ENCODE measurements around the gene CBFA2T3. TPM values are rescaled to one million over a fixed set of nuclear protein-coding genes. Genes with fewer than 3 reads are reported as not detected.
A peak's percentile ranks its signal among the peaks of the same experiment; 100 is the strongest.

CBFA2T3 gene
- total RNA-seq = 10 to 100 TPM in 1 of 5 experiments, 1 to 10 TPM in 1, under 1 TPM in 2, not detected in 1; 0.14 to 25.2 (median 3.2) TPM
- under 1 TPM; 0.17 to 0.26 TPM for polyA plus RNA-seq
- total RNA-seq = not detected

GRCh38 chr16:88977018-88977811 lies at the start of gene CBFA2T3:
CBFA2T3 (minus strand) TSS chr16:88977207; CDS start chr16:88976807, 400 bp downstream.
- H3K36me3 Mint-ChIP-seq = no peaks in the 10 kb centered on the region
- peaks cover 0 to 6% of the 10 kb centered on the region in 2 donors for H3K27me3 ChIP-seq (ENCODE audit: control insufficient read depth in 2 of 2, insufficient read depth in 2 of 2, low read length in 2 of 2)
- no peaks in the 10 kb centered on the region for H3K9me3 ChIP-seq (ENCODE audit: control insufficient read depth in 2 of 3, low read length in 3 of 3)
- no peak within 1 kb of the TSS for H3K27ac Mint-ChIP-seq
- ATAC-seq (peak; percentile 65), DNase-seq (no peak)
- intact Hi-C loops (cut with micrococcal nuclease) = no loop called here
- peak within 1 kb of the TSS in 1 of 10 donors; percentile 30 for H3K4me3 Mint-ChIP-seq
- H3K4me3 ChIP-seq (ENCODE audit: low read length) = no peak within 1 kb of the TSS
- H3K4me1 Mint-ChIP-seq = peaks cover 0 to 17% (median 0%) of the 10 kb centered on the region in 7 donors
- CTCF ChIA-PET = interaction anchor here (0.6 kb wide), 1 partner anchor 42 kb away, joined by 3 read pairs; no protein-coding TSS in a partner anchor
- peaks cover 10 to 34% (median 21%) of the 10 kb centered on the region in 5 donors for H3K27me3 Mint-ChIP-seq
- no peak within 1 kb of the TSS for H3K27ac ChIP-seq (ENCODE audit: low read depth, low read length)
- POLR2A ChIA-PET = no interaction called here
- H3K9me3 Mint-ChIP-seq = peaks cover 0 to 3% (median 0%) of the 10 kb centered on the region in 11 donors
- no peaks in the 10 kb centered on the region for H3K36me3 ChIP-seq (ENCODE audit: control insufficient read depth in 2 of 3, insufficient read depth in 3 of 3, low read length in 3 of 3)
- peaks cover 0 to 4% of the 10 kb centered on the region in 2 donors for H3K4me1 ChIP-seq (ENCODE audit: control insufficient read depth in 2 of 2, insufficient read depth in 2 of 2, low read length in 2 of 2)

- ATAC-seq = peak; percentile 84
- ChIA-PET POLR2A (no interaction called here), CTCF (interaction anchor here (0.5 kb wide), 1 partner anchor 670 kb away, joined by 3 read pairs; no protein-coding TSS in a partner anchor)
- Histone ChIP-seq H3K27ac (ENCODE audit: low read depth, low read length) (no peak overlapping the region), H3K36me3 (ENCODE audit: control insufficient read depth in 2 of 3, insufficient read depth in 3 of 3, low read length in 3 of 3) (no peaks in the 10 kb centered on the region), H3K4me3 (ENCODE audit: low read length) (no peak overlapping the region), H3K27me3 (ENCODE audit: control insufficient read depth in 2 of 2, insufficient read depth in 2 of 2, low read length in 2 of 2) (no peaks in the 10 kb centered on the region), H3K9me3 (ENCODE audit: control insufficient read depth in 2 of 3, low read length in 3 of 3) (peaks cover 0 to 4% (median 0%) of the 10 kb centered on the region in 3 experiments), H3K4me1 (ENCODE audit: control insufficient read depth in 2 of 2, insufficient read depth in 2 of 2, low read length in 2 of 2) (peaks cover 0 to 6% of the 10 kb centered on the region in 2 donors)
- peaks cover under 1 to 29% (median 8%) of the 10 kb centered on the region in 7 donors for H3K4me1 Mint-ChIP-seq
- intact Hi-C loops (cut with micrococcal nuclease) = no loop called here
- peaks cover 0 to 5% (median 0%) of the 10 kb centered on the region in 5 donors for H3K27me3 Mint-ChIP-seq
- DNase-seq = peak in 1 of 9 donors; percentile 33
- peaks cover 6 to 29% (median 13%) of the 10 kb centered on the region in 11 donors for H3K9me3 Mint-ChIP-seq
- H3K27ac Mint-ChIP-seq = peak overlapping the region in 4 of 9 donors; percentile 9 to 75 (median 29)
- peak overlapping the region in 1 of 10 donors; percentile 26 for H3K4me3 Mint-ChIP-seq
- peaks cover 0 to 24% (median 6%) of the 10 kb centered on the region in 5 donors for H3K36me3 Mint-ChIP-seq
Measured at GRCh38 chr16:89026121-89026612, 49.2 kb upstream of the CBFA2T3 start.

GRCh38 chr16:89025636-89026035 lies 48.6 kb upstream of the CBFA2T3 start:
- peaks cover 0 to 5% (median 0%) of the 10 kb centered on the region in 5 donors for H3K27me3 Mint-ChIP-seq
- H3K36me3 ChIP-seq (ENCODE audit: control insufficient read depth in 2 of 3, insufficient read depth in 3 of 3, low read length in 3 of 3) = no peaks in the 10 kb centered on the region
- peak overlapping the region in 2 of 9 donors; percentile 30 to 75 for H3K27ac Mint-ChIP-seq
- ATAC-seq (no peak), DNase-seq (no peak)
- no peak overlapping the region for H3K4me3 Mint-ChIP-seq
- no peaks in the 10 kb centered on the region for H3K27me3 ChIP-seq (ENCODE audit: control insufficient read depth in 2 of 2, insufficient read depth in 2 of 2, low read length in 2 of 2)
- H3K27ac ChIP-seq (ENCODE audit: low read depth, low read length) = no peak overlapping the region
- H3K4me1 ChIP-seq (ENCODE audit: control insufficient read depth in 2 of 2, insufficient read depth in 2 of 2, low read length in 2 of 2) = peaks cover 0 to 6% of the 10 kb centered on the region in 2 donors
- intact Hi-C loops (cut with micrococcal nuclease) = no loop called here
- peaks cover 6 to 27% (median 13%) of the 10 kb centered on the region in 11 donors for H3K9me3 Mint-ChIP-seq
- peaks cover 0 to 4% (median 0%) of the 10 kb centered on the region in 3 experiments for H3K9me3 ChIP-seq (ENCODE audit: control insufficient read depth in 2 of 3, low read length in 3 of 3)
- ChIA-PET POLR2A (interaction anchor here (0.5 kb wide), 1 partner anchor 612 kb away, joined by 3 read pairs; no protein-coding TSS in a partner anchor), CTCF (interaction anchor here (0.5 kb wide), 1 partner anchor 671 kb away, joined by 3 read pairs; no protein-coding TSS in a partner anchor)
- peaks cover 0 to 21% (median 6%) of the 10 kb centered on the region in 5 donors for H3K36me3 Mint-ChIP-seq
- H3K4me1 Mint-ChIP-seq = peaks cover 0 to 25% (median 8%) of the 10 kb centered on the region in 7 donors
- no peak overlapping the region for H3K4me3 ChIP-seq (ENCODE audit: low read length)

DNA sequence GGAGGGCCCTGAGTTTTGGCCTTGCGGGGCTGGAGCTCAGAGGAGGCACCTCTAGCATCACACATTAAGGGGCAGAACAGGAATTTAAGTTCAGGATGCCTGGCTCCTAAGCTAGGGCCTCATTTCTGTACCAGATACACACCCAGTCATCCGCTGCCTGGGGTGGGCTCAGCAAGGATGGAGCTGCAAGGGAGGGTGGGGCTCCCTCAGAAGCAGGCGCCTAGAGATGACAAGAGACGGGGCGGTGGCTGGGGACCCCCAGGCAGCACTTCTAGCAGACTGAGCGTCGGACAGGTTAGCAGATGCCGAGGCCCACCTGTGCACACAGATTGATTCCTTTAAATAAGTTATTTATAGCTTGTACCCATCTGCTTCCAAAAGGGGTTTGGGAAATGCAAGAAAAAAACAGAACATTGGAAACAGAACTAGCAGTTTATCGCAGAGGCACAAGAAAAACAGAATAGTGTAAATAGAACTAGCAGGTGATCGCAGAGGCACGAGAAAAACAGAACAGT lies 47.6 kb upstream of the CBFA2T3 start:
- peaks cover 6 to 27% (median 13%) of the 10 kb centered on the region in 11 donors for H3K9me3 Mint-ChIP-seq
- Histone ChIP-seq H3K27me3 (ENCODE audit: control insufficient read depth in 2 of 2, insufficient read depth in 2 of 2, low read length in 2 of 2) (no peaks in the 10 kb centered on the region), H3K36me3 (ENCODE audit: control insufficient read depth in 2 of 3, insufficient read depth in 3 of 3, low read length in 3 of 3) (no peaks in the 10 kb centered on the region), H3K27ac (ENCODE audit: low read depth, low read length) (no peak overlapping the region), H3K9me3 (ENCODE audit: control insufficient read depth in 2 of 3, low read length in 3 of 3) (peaks cover 0 to 4% (median 0%) of the 10 kb centered on the region in 3 experiments), H3K4me3 (ENCODE audit: low read length) (no peak overlapping the region), H3K4me1 (ENCODE audit: control insufficient read depth in 2 of 2, insufficient read depth in 2 of 2, low read length in 2 of 2) (peaks cover 0 to 11% of the 10 kb centered on the region in 2 donors)
- peaks cover 0 to 5% (median 0%) of the 10 kb centered on the region in 5 donors for H3K27me3 Mint-ChIP-seq
- intact Hi-C loops (cut with micrococcal nuclease) = no loop called here
- no peak overlapping the region for H3K4me3 Mint-ChIP-seq
- peaks cover 0 to 21% (median 6%) of the 10 kb centered on the region in 5 donors for H3K36me3 Mint-ChIP-seq
- no peak overlapping the region for H3K27ac Mint-ChIP-seq
- ATAC-seq (no peak), DNase-seq (no peak)
- H3K4me1 Mint-ChIP-seq = peaks cover 0 to 32% (median 8%) of the 10 kb centered on the region in 7 donors
- ChIA-PET CTCF (interaction anchor here (0.5 kb wide), 1 partner anchor 616 kb away, joined by 3 read pairs; no protein-coding TSS in a partner anchor), POLR2A (interaction anchor here (0.6 kb wide), 1 partner anchor 35 kb away, joined by 4 read pairs; no protein-coding TSS in a partner anchor)

- Mint-ChIP-seq H3K4me1 (peaks cover 0 to 32% (median 8%) of the 10 kb centered on the region in 7 donors), H3K36me3 (peaks cover 0 to 21% (median 6%) of the 10 kb centered on the region in 5 donors), H3K4me3 (no peak overlapping the region), H3K27ac (no peak overlapping the region), H3K9me3 (peaks cover 6 to 27% (median 13%) of the 10 kb centered on the region in 11 donors), H3K27me3 (peaks cover 0 to 5% (median 0%) of the 10 kb centered on the region in 5 donors)
- Histone ChIP-seq H3K4me3 (ENCODE audit: low read length) (no peak overlapping the region), H3K36me3 (ENCODE audit: control insufficient read depth in 2 of 3, insufficient read depth in 3 of 3, low read length in 3 of 3) (no peaks in the 10 kb centered on the region), H3K27ac (ENCODE audit: low read depth, low read length) (no peak overlapping the region), H3K9me3 (ENCODE audit: control insufficient read depth in 2 of 3, low read length in 3 of 3) (peaks cover 0 to 4% (median 0%) of the 10 kb centered on the region in 3 experiments), H3K4me1 (ENCODE audit: control insufficient read depth in 2 of 2, insufficient read depth in 2 of 2, low read length in 2 of 2) (peaks cover 0 to 11% of the 10 kb centered on the region in 2 donors), H3K27me3 (ENCODE audit: control insufficient read depth in 2 of 2, insufficient read depth in 2 of 2, low read length in 2 of 2) (no peaks in the 10 kb centered on the region)
- CTCF ChIA-PET = no interaction called here
- ATAC-seq (no peak), DNase-seq (no peak)
- POLR2A ChIA-PET = no interaction called here
- intact Hi-C loops (cut with micrococcal nuclease) = no loop called here
Measured at GRCh38 chr16:89023621-89024511, 46.9 kb upstream of the CBFA2T3 start.
